Suprapubic skin (tissue), 4 donors: ENCODE data around the gene SAP25. TPM values are rescaled to one million over a fixed set of nuclear protein-coding genes. Genes with fewer than 3 reads are reported as not detected.
A peak's percentile ranks its signal among the peaks of the same experiment; 100 is the strongest.
"Not testable (repeated sequence)": the region's sequence is repeated elsewhere in the genome, so short reads cannot be mapped to it uniquely, and the experiment has no call there.

Experiments
- DNase-seq, 2 donors: peaks; one replicate each; pipeline ENCODE4 v3.0.0-alpha.2; 2019; ENCODE audit warnings: low spot score in 2 of 2
- H3K27ac ChIP-seq: fragments of 200-600 bp; sonication (generic); one replicate; pipeline ENCODE4 v1.5.1; 2019
- H3K27me3 ChIP-seq: fragments of 200-600 bp; sonication (generic); one replicate; pipeline ENCODE4 v1.5.1; 2019
- H3K36me3 ChIP-seq: fragments of 200-600 bp; sonication (generic); one replicate; pipeline ENCODE4 v1.5.1; 2019
- H3K4me1 ChIP-seq: fragments of 200-600 bp; sonication (generic); one replicate; pipeline ENCODE4 v1.5.1; 2019
- H3K4me3 ChIP-seq: fragments of 200-600 bp; sonication (generic); one replicate; pipeline ENCODE4 v1.5.1; 2019; ENCODE audit warnings: mild to moderate bottlenecking
- H3K9me3 ChIP-seq: fragments of 200-600 bp; sonication (generic); one replicate; pipeline ENCODE4 v1.5.1; 2019
- EP300 ChIP-seq: sonication (generic); formaldehyde crosslinking; IDR thresholded peaks from one replicate; pipeline ENCODE4 v1.6.1; 2017; ENCODE audit warnings: antibody characterized with exemption
- POLR2A ChIP-seq, 2 donors: fragments of 450-650 bp; IDR thresholded peaks; one replicate each; pipeline ENCODE4 v1.6.1; 2017; ENCODE audit warnings: antibody characterized with exemption in 2 of 2, mild to moderate bottlenecking in 2 of 2, moderate library complexity in 2 of 2
- POLR2AphosphoS5 ChIP-seq, 3 donors: sonication (generic); formaldehyde crosslinking; IDR thresholded peaks; one replicate each; pipeline ENCODE4 v1.6.1; 2017; ENCODE audit warnings: antibody characterized with exemption in 3 of 3
- WGBS: methylation state at CpG from one replicate; pipeline ENCODE4 v1.1.5; 2018; 5-methylcytosine and 5-hydroxymethylcytosine counted together
- total RNA-seq, 4 donors: library from RNA; depleted of rRNA; stranded (reverse); fragments of >200 nt; gene quantifications; one replicate each; pipeline ENCODE4 v1.1.0, GENCODE V29; 2016
- TF ChIP-seq, protein P1 (sequence below), 2 donors: fragments of 200-600 bp in 1 of 2; fragments of 450-650 bp in 1 of 2; sonication (generic) in 1 of 2; IDR thresholded peaks; one replicate each; pipeline ENCODE4 v1.5.1; 2016 to 2019; ENCODE audit warnings: antibody characterized with exemption in 2 of 2, mild to moderate bottlenecking in 1 of 2, moderate library complexity in 1 of 2

The SAP25 gene
- total RNA-seq, 4 donors from 2014 or later, result 2.7 to 3.8 TPM; not detected in 2

DNA sequence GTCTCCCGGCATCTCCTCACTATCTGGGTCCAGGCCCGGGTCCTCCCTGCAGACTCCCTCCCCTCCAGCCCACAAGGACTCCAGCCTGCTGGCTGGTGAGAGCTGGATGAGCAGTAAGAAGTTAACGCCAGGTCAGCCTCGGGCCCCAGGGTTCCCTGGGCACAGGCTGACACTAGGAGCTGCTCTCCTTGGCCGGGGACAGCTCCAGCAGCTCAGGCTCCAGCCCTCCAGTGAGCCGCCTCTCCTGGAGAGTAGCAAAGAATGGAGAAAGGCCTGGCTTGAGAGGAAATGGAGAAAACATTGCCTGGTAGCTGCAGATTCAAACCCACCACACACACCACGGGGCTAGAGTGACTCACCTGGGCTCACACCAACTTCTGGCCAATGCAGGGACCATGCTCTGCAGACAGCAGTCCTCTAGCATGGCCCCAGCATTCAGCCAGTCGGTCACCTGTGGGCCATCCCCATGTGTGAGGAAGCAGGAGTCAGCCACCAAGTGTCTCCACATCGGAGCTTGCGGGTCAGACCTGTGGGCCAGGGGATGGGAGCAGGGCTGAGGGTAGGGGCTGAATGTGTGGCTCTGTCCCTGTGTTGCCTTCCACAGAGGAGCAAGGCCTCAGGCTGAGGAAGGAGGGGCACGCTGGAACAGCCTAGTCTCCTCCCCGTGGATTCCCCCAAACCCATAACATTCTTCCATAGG lies 6.5 kb downstream of the SAP25 start:
- Histone ChIP-seq H3K4me1 (peaks cover 16% of the 10 kb centered on the region), H3K36me3 (peaks cover 12% of the 10 kb centered on the region), H3K27ac (no peak overlapping the region), H3K4me3 (no peak overlapping the region), H3K9me3 (no peaks in the 10 kb centered on the region), H3K27me3 (no peaks in the 10 kb centered on the region)
- TF ChIP-seq, protein P1, sequence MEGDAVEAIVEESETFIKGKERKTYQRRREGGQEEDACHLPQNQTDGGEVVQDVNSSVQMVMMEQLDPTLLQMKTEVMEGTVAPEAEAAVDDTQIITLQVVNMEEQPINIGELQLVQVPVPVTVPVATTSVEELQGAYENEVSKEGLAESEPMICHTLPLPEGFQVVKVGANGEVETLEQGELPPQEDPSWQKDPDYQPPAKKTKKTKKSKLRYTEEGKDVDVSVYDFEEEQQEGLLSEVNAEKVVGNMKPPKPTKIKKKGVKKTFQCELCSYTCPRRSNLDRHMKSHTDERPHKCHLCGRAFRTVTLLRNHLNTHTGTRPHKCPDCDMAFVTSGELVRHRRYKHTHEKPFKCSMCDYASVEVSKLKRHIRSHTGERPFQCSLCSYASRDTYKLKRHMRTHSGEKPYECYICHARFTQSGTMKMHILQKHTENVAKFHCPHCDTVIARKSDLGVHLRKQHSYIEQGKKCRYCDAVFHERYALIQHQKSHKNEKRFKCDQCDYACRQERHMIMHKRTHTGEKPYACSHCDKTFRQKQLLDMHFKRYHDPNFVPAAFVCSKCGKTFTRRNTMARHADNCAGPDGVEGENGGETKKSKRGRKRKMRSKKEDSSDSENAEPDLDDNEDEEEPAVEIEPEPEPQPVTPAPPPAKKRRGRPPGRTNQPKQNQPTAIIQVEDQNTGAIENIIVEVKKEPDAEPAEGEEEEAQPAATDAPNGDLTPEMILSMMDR (IDR thresholded peaks at IDR 0.05), result no peak
- no peak for TF ChIP-seq EP300
- no peak for TF ChIP-seq POLR2AphosphoS5 (IDR thresholded peaks at IDR 0.05)
- no peak for TF ChIP-seq POLR2A (IDR thresholded peaks at IDR 0.05)
- 74% methylated on average over 10 of the region's 12 CpGs for WGBS
- no peak for DNase-seq

DNA sequence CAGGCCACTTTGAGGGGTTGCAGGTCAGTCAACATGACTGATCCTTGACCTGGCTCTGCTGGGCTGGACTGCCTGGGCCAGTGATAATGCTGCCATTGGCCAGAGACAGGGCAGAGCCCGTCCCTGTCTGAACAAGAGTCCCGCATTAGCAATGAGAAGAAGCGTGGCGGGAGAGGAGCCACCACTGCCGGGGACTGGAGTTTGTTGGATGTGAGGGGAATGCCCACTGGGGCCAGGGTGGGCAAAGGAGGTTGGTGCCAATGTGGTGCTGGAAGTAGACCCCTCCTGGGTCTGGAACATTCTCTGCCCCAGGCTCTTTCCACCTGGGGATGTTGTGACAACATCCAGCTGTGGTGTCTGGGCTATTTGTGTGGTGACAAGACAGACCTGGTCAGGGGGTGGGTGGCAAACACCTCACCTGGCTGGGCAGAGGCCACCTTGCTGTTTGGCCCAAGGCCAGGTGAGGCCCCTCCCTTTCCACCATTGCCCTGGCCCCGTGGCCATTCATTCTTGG lies 7.6 kb downstream of the SAP25 start:
- no peaks in the 10 kb centered on the region for H3K9me3 ChIP-seq
- TF ChIP-seq, protein P1 (IDR thresholded peaks at IDR 0.05), result no peak
- no peak for TF ChIP-seq POLR2A (IDR thresholded peaks at IDR 0.05)
- no peak for TF ChIP-seq EP300
- DNase-seq, result no peak
- no peak overlapping the region for H3K4me3 ChIP-seq
- no peaks in the 10 kb centered on the region for H3K27me3 ChIP-seq
- H3K36me3 ChIP-seq, result peaks cover 20% of the 10 kb centered on the region
- H3K27ac ChIP-seq, result no peak overlapping the region
- 94% methylated on average over 6 of the region's 6 CpGs for WGBS
- peaks cover 16% of the 10 kb centered on the region for H3K4me1 ChIP-seq

DNA sequence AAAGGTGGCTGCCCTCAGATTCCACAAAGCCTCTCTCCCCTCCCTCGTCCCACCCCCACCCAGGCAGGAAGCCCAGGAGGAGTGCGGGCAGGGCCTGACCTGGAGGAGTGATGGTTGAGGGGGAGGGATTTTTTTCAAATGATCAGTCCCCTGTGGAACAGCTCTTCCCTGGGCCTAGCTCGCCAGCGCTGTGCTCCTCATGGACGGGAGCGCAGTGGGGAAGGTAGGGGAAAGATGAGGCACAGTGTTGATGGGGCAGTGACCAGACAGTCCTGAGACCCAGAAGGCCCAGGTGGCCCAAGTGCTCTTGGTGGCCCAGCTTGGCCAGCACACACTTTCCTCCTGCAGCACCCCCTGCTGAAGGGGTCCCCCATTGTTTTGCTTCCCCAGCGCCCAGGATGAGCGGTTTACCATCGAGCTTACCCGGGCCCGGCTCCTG lies 8.5 kb downstream of the SAP25 start:
- no peaks in the 10 kb centered on the region for H3K9me3 ChIP-seq
- peaks cover 20% of the 10 kb centered on the region for H3K36me3 ChIP-seq
- TF ChIP-seq POLR2AphosphoS5 (IDR thresholded peaks at IDR 0.05) (no peak), POLR2A (IDR thresholded peaks at IDR 0.05) (no peak), EP300 (no peak)
- TF ChIP-seq, protein P1 (IDR thresholded peaks at IDR 0.05), result no peak
- H3K4me1 ChIP-seq, result peaks cover 12% of the 10 kb centered on the region
- H3K27me3 ChIP-seq, result no peaks in the 10 kb centered on the region
- no peak for DNase-seq
- 95% methylated on average over 11 of the region's 11 CpGs for WGBS
- H3K27ac ChIP-seq, result no peak overlapping the region
- no peak overlapping the region for H3K4me3 ChIP-seq

DNA sequence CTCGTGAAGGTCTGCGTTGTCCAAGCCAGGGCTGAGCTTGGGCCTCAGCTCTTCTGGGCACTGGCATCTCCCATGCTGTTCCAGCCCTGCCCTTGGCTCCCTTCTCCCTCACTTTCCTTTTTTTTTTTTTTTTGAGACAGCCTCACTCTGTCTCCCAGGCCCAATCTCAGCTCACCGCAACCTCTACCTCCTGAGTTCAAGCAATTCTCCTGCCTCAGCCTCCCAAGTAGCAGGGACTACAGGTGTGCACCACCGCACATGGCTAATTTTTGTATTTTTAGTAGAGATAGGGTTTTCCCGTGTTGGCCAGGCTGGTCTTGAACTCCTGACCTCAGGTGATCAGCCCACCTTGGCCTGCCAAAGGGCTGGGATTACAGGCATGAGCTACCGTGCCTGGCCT lies 9.3 kb downstream of the SAP25 start:
- not testable (repeated sequence) for H3K9me3 ChIP-seq, H3K4me3 ChIP-seq, H3K27me3 ChIP-seq, H3K4me1 ChIP-seq, DNase-seq, H3K27ac ChIP-seq
- peaks cover 20% of the 10 kb centered on the region for H3K36me3 ChIP-seq
- WGBS, result 85% methylated on average over 6 of the region's 6 CpGs

DNA sequence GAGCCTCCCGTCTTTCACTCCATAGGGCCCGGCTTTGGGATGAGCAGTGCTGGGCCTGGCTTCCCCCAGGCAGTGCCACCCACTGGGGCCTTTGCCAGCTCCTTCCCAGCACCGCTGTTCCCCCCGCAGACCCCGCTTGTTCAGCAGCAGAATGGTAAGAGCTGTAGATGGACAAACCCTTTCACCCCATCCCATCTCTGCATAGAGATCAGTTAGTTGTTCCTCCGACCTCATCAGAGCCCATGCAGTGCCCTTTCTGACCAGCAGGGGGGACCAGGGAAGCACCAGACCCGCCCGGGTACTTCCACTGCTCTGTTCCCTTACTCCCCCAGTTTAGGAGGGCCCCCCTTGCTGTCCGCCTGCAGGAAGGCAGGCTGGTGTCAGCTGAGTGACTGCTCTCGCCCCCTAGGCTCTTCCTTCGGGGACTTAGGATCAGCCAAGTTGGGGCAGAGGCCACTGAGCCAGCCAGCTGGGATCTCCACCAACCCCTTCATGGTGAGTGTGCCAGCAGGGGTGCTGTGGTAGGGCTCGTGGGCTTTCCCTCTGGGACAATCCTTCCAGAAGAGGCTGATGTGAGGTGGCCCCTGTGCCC lies 9.8 kb downstream of the SAP25 start:
- Histone ChIP-seq H3K9me3 (no peaks in the 10 kb centered on the region), H3K4me1 (no peaks in the 10 kb centered on the region), H3K27ac (no peak overlapping the region), H3K4me3 (no peak overlapping the region), H3K27me3 (no peaks in the 10 kb centered on the region), H3K36me3 (peaks cover 20% of the 10 kb centered on the region)
- TF ChIP-seq POLR2A (IDR thresholded peaks at IDR 0.05), result no peak
- TF ChIP-seq, protein P1 (IDR thresholded peaks at IDR 0.05), result peak; percentile 91 to 99
- peak; percentile 90 for DNase-seq
- WGBS, result 40% methylated on average over 8 of the region's 12 CpGs
